HepG2 (cell line): ENCODE data around the gene USP5. TPM values are rescaled to one million over a fixed set of nuclear protein-coding genes. Genes with fewer than 3 reads are reported as not detected.
A peak's percentile ranks its signal among the peaks of the same experiment; 100 is the strongest.

Source experiments
- FOXM1 ChIP-seq: sonication (generic); formaldehyde crosslinking; IDR thresholded peaks from 2 replicates; pipeline ENCODE4 v1.5.0; 2020; ENCODE audit warnings: missing genetic modification reagents
- HOXA3 ChIP-seq: sonication (generic); formaldehyde crosslinking; IDR thresholded peaks from 2 replicates; pipeline ENCODE4 v1.5.0; 2020; ENCODE audit warnings: missing genetic modification reagents
- MBD4 ChIP-seq: IDR thresholded peaks from 2 replicates; pipeline ENCODE4 v1.6.1; 2012; ENCODE audit warnings: low read length, inconsistent platforms, borderline replicate concordance
- NFE2L1 ChIP-seq: sonication (generic); formaldehyde crosslinking; IDR thresholded peaks from 2 replicates; pipeline ENCODE4 v1.4.0; 2020; ENCODE audit warnings: missing genetic modification reagents, mild to moderate bottlenecking, borderline replicate concordance
- PHF5A ChIP-seq: IDR thresholded peaks from one replicate; pipeline ENCODE4 v1.6.1; 2018; ENCODE audit warnings: low read depth, missing genetic modification reagents; ENCODE audit not compliant: unreplicated experiment
- SP5 ChIP-seq: IDR thresholded peaks from 2 replicates; pipeline ENCODE4 v1.6.1; 2016; ENCODE audit warnings: low read depth, borderline replicate concordance
- ZNF3 ChIP-seq: IDR thresholded peaks from 2 replicates; pipeline ENCODE4 v1.7.0; 2017; ENCODE audit warnings: inconsistent platforms
- ZNF772 ChIP-seq: sonication (generic); formaldehyde crosslinking; IDR thresholded peaks from 2 replicates; pipeline ENCODE4 v1.5.0; 2020; ENCODE audit warnings: mild to moderate bottlenecking, missing genetic modification reagents
- polyA plus RNA-seq, 8 experiments: library from polyadenylated mRNA; depleted of rRNA in 3 of 8; stranded (reverse) in 7 of 8; unstranded in 1 of 8; fragments of >200 nt; fragmentation: Illumina TruSeq in 4 of 8; extraction: Trizol in 4 of 8; gene quantifications; 2 replicates each; pipeline versions ENCODE4 v1.2.1 to v1.2.3, GENCODE V29; 2011 to 2016; ENCODE audit warnings: low read depth in 4 of 8, missing spikeins in 1 of 8, mixed read lengths in 1 of 8; ENCODE audit not compliant: insufficient read depth in 1 of 8
- total RNA-seq, 5 experiments: library from RNA; depleted of rRNA; stranded (reverse); fragments of >200 nt; fragmentation: Illumina TruSeq; extraction: Trizol; gene quantifications; 2 replicates each; pipeline ENCODE4 v1.2.3, GENCODE V29; 2016; ENCODE audit warnings: low read depth in 1 of 5
- TF ChIP-seq, protein P1 (sequence below): sonication (generic); formaldehyde crosslinking; IDR thresholded peaks from 2 replicates; pipeline ENCODE4 v1.4.0; 2020; ENCODE audit warnings: missing genetic modification reagents
- TF ChIP-seq, protein P2 (sequence below): sonication (generic); formaldehyde crosslinking; IDR thresholded peaks from 2 replicates; pipeline ENCODE4 v1.4.0; 2020; ENCODE audit warnings: low read depth, mild to moderate bottlenecking, missing genetic modification reagents
- TF ChIP-seq, protein P3 (sequence below), 2 experiments: sonication (generic) in 1 of 2; formaldehyde crosslinking in 1 of 2; IDR thresholded peaks; 2 replicates each; pipeline versions ENCODE4 v1.4.0 to v1.6.1; 2018 to 2020; ENCODE audit warnings: missing genetic modification reagents in 2 of 2, borderline replicate concordance in 1 of 2, low read depth in 1 of 2, mild to moderate bottlenecking in 1 of 2, missing biosample characterization in 1 of 2
- TF ChIP-seq, protein P4 (sequence below): sonication (generic); formaldehyde crosslinking; IDR thresholded peaks from 2 replicates; pipeline ENCODE4 v1.5.0; 2020; ENCODE audit warnings: missing genetic modification reagents
- TF ChIP-seq, protein P5 (sequence below): sonication (generic); formaldehyde crosslinking; IDR thresholded peaks from 2 replicates; pipeline ENCODE4 v1.5.0; 2020; ENCODE audit warnings: missing genetic modification reagents, mild to moderate bottlenecking, borderline replicate concordance
- TF ChIP-seq, protein P6 (sequence below): sonication (generic); formaldehyde crosslinking; IDR thresholded peaks from 2 replicates; pipeline ENCODE4 v1.5.1; 2020; ENCODE audit warnings: missing genetic modification reagents, mild to moderate bottlenecking, borderline replicate concordance

USP5 gene
- total and polyA plus RNA-seq, 2 of the 13 experiments (the other 11 are each of a cell fraction or from before 2014, with no cell fraction given) = 39.6 to 56.0 TPM

DNA sequence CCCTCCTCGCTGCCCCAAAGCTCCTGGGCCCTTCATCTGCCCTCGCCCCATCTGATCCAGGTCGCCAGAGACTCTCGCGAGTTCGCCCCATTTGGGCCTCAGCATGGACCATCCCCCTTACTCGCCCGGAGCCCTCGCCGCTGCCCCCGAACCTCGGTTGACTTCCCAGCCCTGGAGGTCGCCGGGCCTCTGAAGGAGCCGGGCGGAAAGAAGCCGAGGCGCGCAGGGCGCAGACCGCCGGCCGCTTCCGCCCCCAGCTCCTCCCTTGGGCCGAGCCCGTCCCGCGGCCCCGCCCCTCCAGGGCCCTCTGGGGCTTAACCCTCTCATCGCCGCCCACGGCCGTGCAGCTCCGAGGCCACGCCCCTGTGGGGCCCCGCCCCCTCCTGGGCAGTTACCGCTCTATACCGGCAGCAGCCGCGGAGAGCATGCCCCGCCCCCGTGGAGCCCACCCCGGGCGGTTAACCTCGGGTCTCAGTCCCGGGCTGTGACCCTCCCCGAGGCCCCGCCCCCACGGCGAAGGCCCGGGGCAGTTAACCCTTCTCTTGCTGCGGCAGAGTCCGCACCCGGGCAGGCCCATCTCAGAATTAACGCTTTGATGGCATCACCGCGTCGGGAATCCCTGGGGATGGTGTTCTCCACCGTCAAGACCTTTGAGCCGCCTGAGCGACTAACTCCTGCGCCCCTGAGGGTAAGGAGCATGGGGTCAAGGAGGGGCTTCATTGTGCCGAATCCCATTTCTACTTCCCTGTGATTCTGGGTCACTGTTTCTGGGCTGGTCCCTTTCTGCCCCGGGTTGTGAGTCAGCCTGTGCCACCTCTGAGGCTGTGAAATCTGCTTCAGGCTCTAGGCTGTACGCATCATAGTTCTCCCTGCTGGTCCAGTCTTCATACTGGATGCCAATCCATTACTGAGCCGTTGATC lies 21.4 kb downstream of the USP5 start, which contains the start of gene SPSB2 (continued):
- TF ChIP-seq, protein P1, sequence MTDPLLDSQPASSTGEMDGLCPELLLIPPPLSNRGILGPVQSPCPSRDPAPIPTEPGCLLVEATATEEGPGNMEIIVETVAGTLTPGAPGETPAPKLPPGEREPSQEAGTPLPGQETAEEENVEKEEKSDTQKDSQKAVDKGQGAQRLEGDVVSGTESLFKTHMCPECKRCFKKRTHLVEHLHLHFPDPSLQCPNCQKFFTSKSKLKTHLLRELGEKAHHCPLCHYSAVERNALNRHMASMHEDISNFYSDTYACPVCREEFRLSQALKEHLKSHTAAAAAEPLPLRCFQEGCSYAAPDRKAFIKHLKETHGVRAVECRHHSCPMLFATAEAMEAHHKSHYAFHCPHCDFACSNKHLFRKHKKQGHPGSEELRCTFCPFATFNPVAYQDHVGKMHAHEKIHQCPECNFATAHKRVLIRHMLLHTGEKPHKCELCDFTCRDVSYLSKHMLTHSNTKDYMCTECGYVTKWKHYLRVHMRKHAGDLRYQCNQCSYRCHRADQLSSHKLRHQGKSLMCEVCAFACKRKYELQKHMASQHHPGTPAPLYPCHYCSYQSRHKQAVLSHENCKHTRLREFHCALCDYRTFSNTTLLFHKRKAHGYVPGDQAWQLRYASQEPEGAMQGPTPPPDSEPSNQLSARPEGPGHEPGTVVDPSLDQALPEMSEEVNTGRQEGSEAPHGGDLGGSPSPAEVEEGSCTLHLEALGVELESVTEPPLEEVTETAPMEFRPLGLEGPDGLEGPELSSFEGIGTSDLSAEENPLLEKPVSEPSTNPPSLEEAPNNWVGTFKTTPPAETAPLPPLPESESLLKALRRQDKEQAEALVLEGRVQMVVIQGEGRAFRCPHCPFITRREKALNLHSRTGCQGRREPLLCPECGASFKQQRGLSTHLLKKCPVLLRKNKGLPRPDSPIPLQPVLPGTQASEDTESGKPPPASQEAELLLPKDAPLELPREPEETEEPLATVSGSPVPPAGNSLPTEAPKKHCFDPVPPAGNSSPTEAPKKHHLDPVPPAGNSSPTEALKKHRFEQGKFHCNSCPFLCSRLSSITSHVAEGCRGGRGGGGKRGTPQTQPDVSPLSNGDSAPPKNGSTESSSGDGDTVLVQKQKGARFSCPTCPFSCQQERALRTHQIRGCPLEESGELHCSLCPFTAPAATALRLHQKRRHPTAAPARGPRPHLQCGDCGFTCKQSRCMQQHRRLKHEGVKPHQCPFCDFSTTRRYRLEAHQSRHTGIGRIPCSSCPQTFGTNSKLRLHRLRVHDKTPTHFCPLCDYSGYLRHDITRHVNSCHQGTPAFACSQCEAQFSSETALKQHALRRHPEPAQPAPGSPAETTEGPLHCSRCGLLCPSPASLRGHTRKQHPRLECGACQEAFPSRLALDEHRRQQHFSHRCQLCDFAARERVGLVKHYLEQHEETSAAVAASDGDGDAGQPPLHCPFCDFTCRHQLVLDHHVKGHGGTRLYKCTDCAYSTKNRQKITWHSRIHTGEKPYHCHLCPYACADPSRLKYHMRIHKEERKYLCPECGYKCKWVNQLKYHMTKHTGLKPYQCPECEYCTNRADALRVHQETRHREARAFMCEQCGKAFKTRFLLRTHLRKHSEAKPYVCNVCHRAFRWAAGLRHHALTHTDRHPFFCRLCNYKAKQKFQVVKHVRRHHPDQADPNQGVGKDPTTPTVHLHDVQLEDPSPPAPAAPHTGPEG (CRISPR knock-in tag) = no peak
- TF ChIP-seq FOXM1 (CRISPR knock-in tag) = no peak
- no peak for TF ChIP-seq ZNF3 (CRISPR knock-in tag)
- TF ChIP-seq NFE2L1 (CRISPR knock-in tag) = no peak
- no peak for TF ChIP-seq MBD4
- TF ChIP-seq, protein P2, sequence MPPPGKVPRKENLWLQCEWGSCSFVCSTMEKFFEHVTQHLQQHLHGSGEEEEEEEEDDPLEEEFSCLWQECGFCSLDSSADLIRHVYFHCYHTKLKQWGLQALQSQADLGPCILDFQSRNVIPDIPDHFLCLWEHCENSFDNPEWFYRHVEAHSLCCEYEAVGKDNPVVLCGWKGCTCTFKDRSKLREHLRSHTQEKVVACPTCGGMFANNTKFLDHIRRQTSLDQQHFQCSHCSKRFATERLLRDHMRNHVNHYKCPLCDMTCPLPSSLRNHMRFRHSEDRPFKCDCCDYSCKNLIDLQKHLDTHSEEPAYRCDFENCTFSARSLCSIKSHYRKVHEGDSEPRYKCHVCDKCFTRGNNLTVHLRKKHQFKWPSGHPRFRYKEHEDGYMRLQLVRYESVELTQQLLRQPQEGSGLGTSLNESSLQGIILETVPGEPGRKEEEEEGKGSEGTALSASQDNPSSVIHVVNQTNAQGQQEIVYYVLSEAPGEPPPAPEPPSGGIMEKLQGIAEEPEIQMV (CRISPR knock-in tag) = no peak
- no peak; the same call in 1 of the 2 replicates for TF ChIP-seq ZNF772 (CRISPR knock-in tag)
- TF ChIP-seq, protein P3, sequence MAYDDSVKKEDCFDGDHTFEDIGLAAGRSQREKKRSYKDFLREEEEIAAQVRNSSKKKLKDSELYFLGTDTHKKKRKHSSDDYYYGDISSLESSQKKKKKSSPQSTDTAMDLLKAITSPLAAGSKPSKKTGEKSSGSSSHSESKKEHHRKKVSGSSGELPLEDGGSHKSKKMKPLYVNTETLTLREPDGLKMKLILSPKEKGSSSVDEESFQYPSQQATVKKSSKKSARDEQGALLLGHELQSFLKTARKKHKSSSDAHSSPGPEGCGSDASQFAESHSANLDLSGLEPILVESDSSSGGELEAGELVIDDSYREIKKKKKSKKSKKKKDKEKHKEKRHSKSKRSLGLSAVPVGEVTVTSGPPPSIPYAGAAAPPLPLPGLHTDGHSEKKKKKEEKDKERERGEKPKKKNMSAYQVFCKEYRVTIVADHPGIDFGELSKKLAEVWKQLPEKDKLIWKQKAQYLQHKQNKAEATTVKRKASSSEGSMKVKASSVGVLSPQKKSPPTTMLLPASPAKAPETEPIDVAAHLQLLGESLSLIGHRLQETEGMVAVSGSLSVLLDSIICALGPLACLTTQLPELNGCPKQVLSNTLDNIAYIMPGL (CRISPR knock-in tag; IDR thresholded peaks at IDR 0.05; ENCODE audit: borderline replicate concordance in 1 of 2, low read depth in 1 of 2) = 0 out of 4 replicates have a peak, but pooled peaks have one; percentile 6 to 60
- peak; percentile 48; the same call in 1 of the 2 replicates for TF ChIP-seq HOXA3 (CRISPR knock-in tag)
- peak; percentile 80 for TF ChIP-seq SP5
- no peak for TF ChIP-seq PHF5A (CRISPR knock-in tag)
- TF ChIP-seq, protein P4, sequence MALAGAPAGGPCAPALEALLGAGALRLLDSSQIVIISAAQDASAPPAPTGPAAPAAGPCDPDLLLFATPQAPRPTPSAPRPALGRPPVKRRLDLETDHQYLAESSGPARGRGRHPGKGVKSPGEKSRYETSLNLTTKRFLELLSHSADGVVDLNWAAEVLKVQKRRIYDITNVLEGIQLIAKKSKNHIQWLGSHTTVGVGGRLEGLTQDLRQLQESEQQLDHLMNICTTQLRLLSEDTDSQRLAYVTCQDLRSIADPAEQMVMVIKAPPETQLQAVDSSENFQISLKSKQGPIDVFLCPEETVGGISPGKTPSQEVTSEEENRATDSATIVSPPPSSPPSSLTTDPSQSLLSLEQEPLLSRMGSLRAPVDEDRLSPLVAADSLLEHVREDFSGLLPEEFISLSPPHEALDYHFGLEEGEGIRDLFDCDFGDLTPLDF = no peak
- TF ChIP-seq, protein P5, sequence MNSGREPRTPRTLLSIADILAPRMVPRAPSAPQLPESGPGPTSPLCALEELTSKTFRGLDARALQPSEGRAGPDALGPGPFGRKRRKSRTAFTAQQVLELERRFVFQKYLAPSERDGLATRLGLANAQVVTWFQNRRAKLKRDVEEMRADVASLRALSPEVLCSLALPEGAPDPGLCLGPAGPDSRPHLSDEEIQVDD (CRISPR knock-in tag) = no peak
- TF ChIP-seq, protein P6, sequence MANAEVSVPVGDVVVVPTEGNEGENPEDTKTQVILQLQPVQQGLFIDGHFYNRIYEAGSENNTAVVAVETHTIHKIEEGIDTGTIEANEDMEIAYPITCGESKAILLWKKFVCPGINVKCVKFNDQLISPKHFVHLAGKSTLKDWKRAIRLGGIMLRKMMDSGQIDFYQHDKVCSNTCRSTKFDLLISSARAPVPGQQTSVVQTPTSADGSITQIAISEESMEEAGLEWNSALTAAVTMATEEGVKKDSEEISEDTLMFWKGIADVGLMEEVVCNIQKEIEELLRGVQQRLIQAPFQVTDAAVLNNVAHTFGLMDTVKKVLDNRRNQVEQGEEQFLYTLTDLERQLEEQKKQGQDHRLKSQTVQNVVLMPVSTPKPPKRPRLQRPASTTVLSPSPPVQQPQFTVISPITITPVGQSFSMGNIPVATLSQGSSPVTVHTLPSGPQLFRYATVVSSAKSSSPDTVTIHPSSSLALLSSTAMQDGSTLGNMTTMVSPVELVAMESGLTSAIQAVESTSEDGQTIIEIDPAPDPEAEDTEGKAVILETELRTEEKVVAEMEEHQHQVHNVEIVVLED (CRISPR knock-in tag) = peak; percentile 63; the same call in 1 of the 2 replicates
